HFFc6 (cell line): Measurements from ENCODE around the gene WDR19. TPM values are rescaled to one million over a fixed set of nuclear protein-coding genes. Genes with fewer than 3 reads are reported as not detected.

Experiments used
- DNase-seq: peaks from one replicate; pipeline ENCODE4 v3.0.0-alpha.2; 2018
- H3K27ac Mint-ChIP-seq: 2 replicates; pipeline ENCODE4 v1.8.0; 2020; ENCODE audit warnings: mild to moderate bottlenecking, mixed read lengths
- H3K27me3 Mint-ChIP-seq: 2 replicates; pipeline ENCODE4 v1.8.0; 2021; ENCODE audit warnings: mild to moderate bottlenecking, moderate library complexity, mixed read lengths; ENCODE audit not compliant: insufficient read depth
- H3K36me3 Mint-ChIP-seq: 2 replicates; pipeline ENCODE4 v1.8.0; 2021; ENCODE audit warnings: low read depth, mixed read lengths
- H3K4me1 Mint-ChIP-seq: 2 replicates; pipeline ENCODE4 v1.8.0; 2020; ENCODE audit warnings: low read depth, mixed read lengths
- H3K4me3 Mint-ChIP-seq: 2 replicates; pipeline ENCODE4 v1.8.0; 2020; ENCODE audit warnings: mild to moderate bottlenecking, moderate library complexity, mixed read lengths
- H3K9me3 Mint-ChIP-seq: 2 replicates; pipeline ENCODE4 v1.8.0; 2020; ENCODE audit warnings: mild to moderate bottlenecking, mixed read lengths
- total RNA-seq, 6 experiments: library from RNA; stranded (reverse); fragmentation: NEBNext Ultra II Directional; extraction: Animal tissue kit (Norgen Biotek cat#: 25700); gene quantifications; 2 replicates in 1 of 6; 3 replicates in 5 of 6; pipeline ENCODE4 v1.2.3, GENCODE V29; 2021
- TF ChIP-seq, protein P1 (sequence below): fragments of 200-600 bp; sonication (generic); IDR thresholded peaks from 2 replicates; pipeline ENCODE4 v1.5.0; 2021; ENCODE audit warnings: antibody characterized with exemption, mild to moderate bottlenecking

WDR19 gene
- total RNA-seq, 6 experiments from 2014 or later: 8.7 to 11.9 (median 10.0) TPM

DNA sequence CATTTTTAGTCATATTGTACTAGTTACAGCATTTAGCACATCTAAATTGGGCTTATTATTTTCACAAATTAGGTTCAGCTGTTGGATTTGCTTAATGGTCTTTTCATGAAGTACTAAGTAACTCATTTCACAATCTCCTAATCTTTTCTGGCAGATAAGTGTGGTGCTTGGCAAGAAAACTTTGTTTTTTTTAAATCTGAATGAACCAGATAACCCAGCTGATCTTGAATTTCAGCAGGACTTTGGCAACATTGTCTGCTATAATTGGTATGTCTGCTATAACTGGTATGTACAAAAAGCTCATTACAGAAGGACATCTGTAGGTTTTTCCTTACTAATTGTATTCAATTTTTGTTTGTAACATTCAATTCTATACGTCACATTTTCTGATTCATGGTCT, 22.7 kb downstream of the WDR19 start:
- H3K4me1 Mint-ChIP-seq: no peaks in the 10 kb centered on the region
- TF ChIP-seq, protein P1, sequence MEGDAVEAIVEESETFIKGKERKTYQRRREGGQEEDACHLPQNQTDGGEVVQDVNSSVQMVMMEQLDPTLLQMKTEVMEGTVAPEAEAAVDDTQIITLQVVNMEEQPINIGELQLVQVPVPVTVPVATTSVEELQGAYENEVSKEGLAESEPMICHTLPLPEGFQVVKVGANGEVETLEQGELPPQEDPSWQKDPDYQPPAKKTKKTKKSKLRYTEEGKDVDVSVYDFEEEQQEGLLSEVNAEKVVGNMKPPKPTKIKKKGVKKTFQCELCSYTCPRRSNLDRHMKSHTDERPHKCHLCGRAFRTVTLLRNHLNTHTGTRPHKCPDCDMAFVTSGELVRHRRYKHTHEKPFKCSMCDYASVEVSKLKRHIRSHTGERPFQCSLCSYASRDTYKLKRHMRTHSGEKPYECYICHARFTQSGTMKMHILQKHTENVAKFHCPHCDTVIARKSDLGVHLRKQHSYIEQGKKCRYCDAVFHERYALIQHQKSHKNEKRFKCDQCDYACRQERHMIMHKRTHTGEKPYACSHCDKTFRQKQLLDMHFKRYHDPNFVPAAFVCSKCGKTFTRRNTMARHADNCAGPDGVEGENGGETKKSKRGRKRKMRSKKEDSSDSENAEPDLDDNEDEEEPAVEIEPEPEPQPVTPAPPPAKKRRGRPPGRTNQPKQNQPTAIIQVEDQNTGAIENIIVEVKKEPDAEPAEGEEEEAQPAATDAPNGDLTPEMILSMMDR: no peak
- H3K27ac Mint-ChIP-seq: no peak overlapping the region
- H3K4me3 Mint-ChIP-seq: no peak overlapping the region
- peaks cover 6% of the 10 kb centered on the region; the same call in 1 of the 2 replicates for H3K9me3 Mint-ChIP-seq
- no peaks in the 10 kb centered on the region; the same call in none of the 2 replicates for H3K27me3 Mint-ChIP-seq
- H3K36me3 Mint-ChIP-seq: peaks cover 26% of the 10 kb centered on the region
- DNase-seq: no peak

DNA sequence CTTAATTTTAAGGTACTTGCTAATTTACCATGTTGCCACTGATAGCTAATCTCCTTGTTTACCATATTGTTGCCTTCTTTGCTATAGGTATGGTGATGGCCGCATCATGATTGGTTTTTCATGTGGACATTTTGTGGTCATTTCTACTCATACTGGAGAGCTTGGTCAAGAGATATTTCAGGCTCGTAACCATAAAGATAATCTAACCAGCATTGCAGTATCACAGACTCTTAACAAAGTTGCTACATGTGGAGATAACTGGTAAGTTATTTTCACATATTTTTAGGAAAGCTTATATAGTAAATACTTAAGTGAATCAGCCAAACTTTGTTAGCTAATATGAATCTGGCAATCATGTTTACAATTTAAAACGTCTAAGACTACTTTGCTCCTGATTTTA, 23.1 kb downstream of the WDR19 start:
- TF ChIP-seq, protein P1: no peak
- no peaks in the 10 kb centered on the region for H3K4me1 Mint-ChIP-seq
- H3K27ac Mint-ChIP-seq: no peak overlapping the region
- H3K36me3 Mint-ChIP-seq: peaks cover 26% of the 10 kb centered on the region
- H3K9me3 Mint-ChIP-seq: peaks cover 6% of the 10 kb centered on the region; the same call in 1 of the 2 replicates
- no peak overlapping the region for H3K4me3 Mint-ChIP-seq
- H3K27me3 Mint-ChIP-seq: no peaks in the 10 kb centered on the region; the same call in none of the 2 replicates
- no peak for DNase-seq

DNA sequence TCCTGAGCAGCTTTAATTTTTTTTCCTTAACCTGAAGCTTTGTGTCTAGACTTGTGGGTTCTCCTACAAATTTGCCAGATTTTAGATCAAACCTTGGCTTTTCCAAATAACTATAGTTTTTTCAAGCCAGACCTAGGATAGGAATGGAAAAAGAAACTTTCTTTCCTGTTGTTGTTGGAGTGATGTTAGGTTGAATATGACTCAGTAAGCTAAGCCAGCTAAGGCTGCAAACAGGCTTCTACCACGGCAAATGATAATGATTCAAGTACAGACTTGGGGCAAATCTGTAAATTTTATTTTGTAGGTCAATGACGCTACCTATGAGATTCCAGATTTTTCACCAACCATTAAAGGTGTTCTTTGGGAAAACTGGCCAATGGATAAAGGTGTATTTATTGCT, 45.6 kb downstream of the WDR19 start:
- Mint-ChIP-seq H3K9me3 (no peaks in the 10 kb centered on the region), H3K36me3 (no peaks in the 10 kb centered on the region), H3K27ac (no peak overlapping the region), H3K4me1 (no peaks in the 10 kb centered on the region), H3K27me3 (no peaks in the 10 kb centered on the region), H3K4me3 (no peak overlapping the region)
- DNase-seq: no peak
- TF ChIP-seq, protein P1: no peak

DNA sequence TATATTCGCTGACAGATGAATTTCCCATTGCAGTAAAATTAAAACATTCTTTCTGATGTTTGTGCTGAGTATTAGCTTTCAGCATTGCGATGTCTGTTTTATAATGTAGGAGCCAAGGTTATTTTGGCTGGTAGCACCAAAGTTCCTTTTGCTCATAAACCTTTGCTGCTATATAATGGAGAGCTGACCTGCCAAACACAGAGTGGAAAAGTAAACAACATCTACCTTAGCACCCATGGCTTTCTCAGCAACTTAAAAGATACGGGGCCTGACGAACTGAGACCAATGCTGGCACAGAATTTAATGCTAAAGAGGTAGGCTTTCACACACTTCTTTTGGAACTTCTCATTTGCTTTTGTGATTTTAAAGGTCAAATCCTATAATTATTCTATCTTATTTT, 46.0 kb downstream of the WDR19 start:
- Mint-ChIP-seq H3K4me3 (no peak overlapping the region), H3K9me3 (no peaks in the 10 kb centered on the region), H3K36me3 (no peaks in the 10 kb centered on the region), H3K4me1 (no peaks in the 10 kb centered on the region), H3K27me3 (no peaks in the 10 kb centered on the region), H3K27ac (no peak overlapping the region)
- DNase-seq: no peak
- TF ChIP-seq, protein P1: no peak

DNA sequence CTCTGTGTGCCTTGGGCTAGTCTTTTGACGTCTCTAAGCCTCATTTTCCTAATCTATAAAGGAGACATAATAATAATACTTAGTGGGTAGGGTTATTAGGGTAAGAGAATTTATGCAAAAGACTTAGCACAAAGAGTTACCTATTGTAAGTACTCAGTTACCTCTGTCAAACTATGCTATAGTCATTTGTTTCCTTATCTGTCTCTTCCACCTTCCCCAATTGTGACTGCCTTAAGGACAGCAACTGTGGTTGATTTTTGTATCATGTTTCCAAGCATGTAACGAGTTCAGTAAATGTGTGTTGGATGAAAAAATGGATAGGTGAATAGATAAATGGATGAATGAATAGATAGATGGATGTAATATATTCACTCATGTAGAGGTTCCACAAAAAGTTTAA, 48.1 kb downstream of the WDR19 start:
- H3K27me3 Mint-ChIP-seq: no peaks in the 10 kb centered on the region
- no peak overlapping the region for H3K4me3 Mint-ChIP-seq
- TF ChIP-seq, protein P1: no peak
- no peak overlapping the region for H3K27ac Mint-ChIP-seq
- H3K36me3 Mint-ChIP-seq: no peaks in the 10 kb centered on the region
- no peak for DNase-seq
- no peaks in the 10 kb centered on the region for H3K9me3 Mint-ChIP-seq
- peaks cover 2% of the 10 kb centered on the region for H3K4me1 Mint-ChIP-seq

DNA sequence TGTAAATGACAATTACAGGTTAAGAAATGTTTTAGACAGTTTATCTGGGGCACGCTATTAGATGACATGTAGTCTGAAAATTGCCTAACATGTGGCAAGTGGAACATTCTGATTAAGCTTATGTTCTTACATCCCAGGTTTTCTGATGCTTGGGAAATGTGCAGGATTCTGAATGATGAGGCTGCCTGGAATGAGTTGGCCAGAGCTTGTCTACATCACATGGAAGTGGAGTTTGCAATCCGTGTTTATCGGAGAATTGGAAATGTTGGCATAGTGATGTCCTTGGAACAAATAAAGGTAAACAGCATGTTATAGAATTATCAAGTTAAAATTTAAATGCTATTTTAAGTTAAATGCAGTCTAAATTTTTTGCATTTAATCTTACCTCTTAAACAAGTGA, 49.3 kb downstream of the WDR19 start:
- Mint-ChIP-seq H3K4me3 (no peak overlapping the region), H3K36me3 (no peaks in the 10 kb centered on the region; the same call in 1 of the 2 replicates), H3K9me3 (no peaks in the 10 kb centered on the region), H3K27me3 (no peaks in the 10 kb centered on the region), H3K4me1 (peaks cover 7% of the 10 kb centered on the region), H3K27ac (no peak overlapping the region)
- no peak for DNase-seq
- TF ChIP-seq, protein P1: no peak
